GM21447 (cell line): Measurements from ENCODE around the gene GRIK3.
"Not testable (repeated sequence)": the region's sequence is repeated elsewhere in the genome, so short reads cannot be mapped to it uniquely, and the experiment has no call there.

ENCODE experiments used
- ATAC-seq: cut with Tn5 transposase; IDR thresholded peaks from one replicate; pipeline ENCODE4 v1.9.1; 2021; ENCODE audit not compliant: unreplicated experiment

GRIK3 gene

GRCh38 chr1:37034121-37035013 lies at the start of gene GRIK3:
TSS of gene GRIK3 (minus strand) at chr1:37034515. CDS start at chr1:37034108, 407 bp downstream.
- no peak for ATAC-seq

GRCh38 chr1:37084013-37084412 lies 49.7 kb upstream of the GRIK3 start:
- ATAC-seq = no peak

GRCh38 chr1:37083603-37084002 lies 49.3 kb upstream of the GRIK3 start:
- ATAC-seq = no peak

GRCh38 chr1:37080296-37080986 lies 46.1 kb upstream of the GRIK3 start:
- ATAC-seq = not testable (repeated sequence)

DNA sequence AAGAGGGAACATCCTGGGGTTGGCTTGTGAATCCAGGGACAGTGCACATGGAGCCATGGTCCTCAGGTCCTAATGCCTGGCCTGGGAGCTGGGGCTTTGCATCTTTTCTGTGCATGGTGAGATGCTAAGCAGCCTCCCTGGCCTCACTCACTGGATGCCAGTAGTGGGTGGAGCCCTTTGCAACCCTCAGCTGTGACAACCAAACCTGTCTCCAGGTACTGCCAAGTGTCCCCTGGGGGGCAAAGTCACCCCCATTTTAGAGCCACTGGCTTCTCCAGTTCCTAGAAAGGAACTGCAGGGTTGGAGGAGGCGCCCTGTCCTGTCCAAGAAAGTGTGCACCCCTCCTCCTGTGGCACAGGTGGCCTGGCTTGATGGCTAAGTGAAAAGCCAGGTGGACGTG lies 44.6 kb upstream of the GRIK3 start:
- ATAC-seq = no peak

DNA sequence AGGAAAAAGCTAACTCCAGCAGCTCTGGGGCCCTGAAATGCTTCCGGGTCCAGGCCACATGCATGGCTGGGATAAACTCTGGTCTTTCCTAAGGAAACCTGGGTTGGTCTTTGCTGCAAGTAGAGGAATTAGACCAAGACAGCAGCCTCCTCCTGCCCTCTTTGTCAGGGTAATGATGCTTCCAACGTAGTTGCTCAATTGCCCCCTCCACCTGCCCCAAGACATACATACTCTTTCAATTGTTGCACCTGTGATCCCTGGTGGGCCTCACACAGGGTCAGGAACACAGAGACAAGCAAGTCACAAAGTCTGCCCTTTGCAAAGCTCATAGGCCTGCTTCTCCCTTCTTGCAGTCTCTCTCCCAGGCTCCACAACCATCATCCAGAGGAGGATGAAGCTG lies 41.9 kb upstream of the GRIK3 start:
- no peak for ATAC-seq

DNA sequence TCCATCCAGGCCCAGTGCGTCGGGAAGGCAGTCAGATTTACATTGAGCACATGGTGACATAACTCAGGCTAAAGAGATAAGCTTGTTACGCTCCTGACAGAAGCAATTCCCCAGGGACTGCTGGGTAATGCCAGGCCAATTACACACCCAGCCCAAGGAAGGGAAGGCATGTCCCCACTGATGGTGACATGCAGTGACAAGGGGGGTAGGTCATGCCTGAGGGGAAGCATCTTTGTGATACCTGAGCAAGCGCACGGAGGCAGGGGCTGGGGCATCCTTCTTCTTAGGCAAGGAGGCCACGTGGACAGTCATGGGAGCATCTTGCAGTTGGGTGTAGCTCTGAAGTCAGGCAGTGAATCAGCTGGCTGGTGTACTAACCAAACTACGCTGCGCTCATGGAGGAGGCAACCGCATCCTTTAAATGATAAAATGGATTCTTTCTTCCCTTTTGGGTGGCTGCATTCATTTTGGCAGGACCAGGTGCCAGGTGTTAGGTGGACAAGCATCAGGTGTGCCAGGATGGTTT lies 39.6 kb upstream of the GRIK3 start:
- no peak for ATAC-seq

DNA sequence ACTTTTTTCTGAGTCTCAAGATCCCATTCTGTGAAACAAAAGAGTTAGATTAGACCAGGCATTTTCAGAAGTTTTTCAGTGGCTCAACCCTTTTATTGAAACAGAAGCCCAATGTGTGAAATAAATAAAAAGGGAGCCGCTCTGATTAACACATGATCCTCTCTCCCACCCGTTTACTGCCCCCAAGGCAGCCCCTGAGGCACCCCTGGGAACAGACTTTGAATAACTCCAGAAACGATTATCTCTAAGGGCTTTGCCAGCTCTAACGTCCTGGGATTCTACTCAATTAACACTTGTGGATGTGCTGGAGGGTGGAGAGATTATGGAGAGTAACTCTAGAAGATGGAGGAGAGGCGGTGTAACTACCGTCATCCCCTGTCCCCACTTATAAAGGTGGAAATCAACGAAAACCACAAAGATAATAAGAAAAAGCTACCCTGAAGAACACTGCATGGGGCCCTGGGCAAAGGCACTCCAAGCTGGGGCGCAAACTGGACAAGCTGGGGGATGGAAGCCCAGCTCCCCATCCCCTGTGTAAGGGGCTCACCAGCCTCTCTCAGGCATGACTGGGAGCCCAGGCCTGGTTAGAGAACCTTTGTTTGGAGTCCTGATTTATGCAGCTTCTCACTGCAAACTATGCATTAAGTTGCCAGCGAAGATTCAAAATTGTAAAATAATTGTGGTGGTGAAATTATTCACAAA lies 39.0 kb upstream of the GRIK3 start:
- no peak for ATAC-seq

DNA sequence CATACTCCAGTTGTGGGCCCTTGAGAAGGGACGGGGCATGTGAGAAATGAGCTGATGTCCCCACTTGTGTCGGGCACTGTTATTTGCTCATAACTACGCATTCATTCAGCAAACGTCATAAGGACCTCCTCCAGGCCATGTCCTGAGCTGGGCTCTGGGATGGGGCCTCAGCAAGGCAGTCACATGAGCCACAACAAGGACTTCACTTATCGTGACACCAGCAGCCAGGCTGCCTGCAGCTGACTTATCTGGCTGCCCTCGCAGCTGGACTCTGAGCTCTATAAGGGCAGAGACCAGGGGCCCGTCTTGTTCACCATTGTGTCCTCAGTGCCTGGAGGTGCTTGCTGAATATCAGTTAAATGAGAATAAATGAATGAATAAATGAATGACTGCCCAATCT lies 37.5 kb upstream of the GRIK3 start:
- ATAC-seq = no peak

DNA sequence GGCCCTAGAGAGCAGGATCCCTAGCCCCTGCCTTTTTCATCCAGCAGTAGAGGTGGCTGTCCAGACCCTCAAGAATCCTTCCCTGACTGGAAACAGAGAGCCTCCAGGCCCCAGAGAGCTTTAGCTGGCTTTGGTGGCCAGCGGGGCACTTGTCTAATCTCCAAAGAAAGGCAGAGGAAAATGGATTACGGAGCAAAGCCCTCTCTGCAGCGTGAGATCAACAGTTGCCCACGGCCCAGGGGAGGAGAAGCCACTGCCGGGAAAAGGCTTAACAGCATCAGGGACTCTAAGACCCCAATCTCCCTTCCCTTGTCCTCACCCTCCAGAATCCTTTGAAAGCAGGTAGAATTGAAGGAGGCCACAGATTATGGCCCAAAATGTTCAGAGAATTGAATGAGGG lies 35.8 kb upstream of the GRIK3 start:
- ATAC-seq = no peak

DNA sequence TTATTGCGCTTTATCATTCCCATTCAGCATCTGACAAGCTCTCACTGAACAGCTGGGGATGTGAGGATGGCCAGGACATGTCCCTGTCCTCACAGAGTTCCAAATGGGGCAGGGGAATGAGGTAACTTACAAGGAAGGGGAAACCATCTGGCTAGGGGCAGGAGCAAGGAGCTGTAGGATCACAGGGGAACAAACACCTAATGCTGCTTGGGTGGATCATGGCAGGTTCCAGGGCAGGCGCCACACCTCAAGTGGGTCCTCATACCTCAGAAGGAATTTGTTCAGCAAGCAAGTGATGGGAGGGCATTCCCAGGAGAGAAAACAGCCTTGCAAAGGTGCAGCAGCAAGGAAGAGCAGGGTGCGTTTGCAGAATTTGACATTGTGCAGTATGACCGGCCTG lies 35.1 kb upstream of the GRIK3 start:
- no peak for ATAC-seq

- no peak for ATAC-seq
Observed at GRCh38 chr1:37068897-37069296, 34.6 kb upstream of the GRIK3 start.

- no peak for ATAC-seq
Observed at GRCh38 chr1:37068260-37068659, 33.9 kb upstream of the GRIK3 start.

DNA sequence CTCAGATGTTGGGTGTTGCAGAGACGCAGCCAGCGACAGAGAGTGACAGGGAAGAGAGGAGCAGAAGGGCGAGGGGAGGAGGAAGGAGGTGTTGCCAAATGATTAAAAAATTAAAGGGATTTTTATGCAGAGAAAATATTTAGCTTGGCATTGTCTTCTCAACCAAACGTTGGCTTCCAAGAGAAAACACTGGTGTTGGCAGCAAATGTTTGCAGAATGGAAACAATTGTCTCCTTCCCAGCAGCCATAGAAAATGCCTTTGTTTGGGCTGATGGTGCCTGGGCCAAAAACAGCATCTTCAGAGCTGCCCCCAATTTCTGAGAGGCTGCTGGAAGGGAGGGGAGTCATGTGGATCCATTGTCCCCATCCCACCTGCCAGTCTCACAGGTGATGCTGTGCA lies 29.7 kb upstream of the GRIK3 start:
- no peak for ATAC-seq

GRCh38 chr1:37059346-37059745 lies 25.0 kb upstream of the GRIK3 start:
- no peak for ATAC-seq

- ATAC-seq = no peak
Observed at GRCh38 chr1:37058424-37058988, 24.2 kb upstream of the GRIK3 start.

DNA sequence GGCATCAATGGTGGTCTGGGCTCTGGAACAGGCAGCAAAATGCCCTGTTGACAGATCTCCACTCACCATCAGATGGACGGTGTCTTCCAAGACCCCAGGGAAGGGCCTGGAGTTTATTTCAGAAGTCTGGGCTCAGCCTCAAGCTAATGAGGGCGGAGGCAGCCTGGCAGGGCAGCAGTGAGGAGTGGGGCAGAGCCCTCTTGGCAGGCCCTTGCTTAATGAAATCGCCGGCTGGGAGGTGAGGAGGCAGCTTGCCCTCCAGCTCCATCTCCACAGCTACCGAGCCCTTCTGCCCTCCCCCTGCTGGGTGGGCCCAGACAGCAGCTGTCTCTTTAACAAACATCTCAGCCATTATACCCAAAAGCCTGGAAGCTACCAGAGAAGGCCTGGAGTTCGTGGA lies 22.0 kb upstream of the GRIK3 start:
- ATAC-seq = no peak

DNA sequence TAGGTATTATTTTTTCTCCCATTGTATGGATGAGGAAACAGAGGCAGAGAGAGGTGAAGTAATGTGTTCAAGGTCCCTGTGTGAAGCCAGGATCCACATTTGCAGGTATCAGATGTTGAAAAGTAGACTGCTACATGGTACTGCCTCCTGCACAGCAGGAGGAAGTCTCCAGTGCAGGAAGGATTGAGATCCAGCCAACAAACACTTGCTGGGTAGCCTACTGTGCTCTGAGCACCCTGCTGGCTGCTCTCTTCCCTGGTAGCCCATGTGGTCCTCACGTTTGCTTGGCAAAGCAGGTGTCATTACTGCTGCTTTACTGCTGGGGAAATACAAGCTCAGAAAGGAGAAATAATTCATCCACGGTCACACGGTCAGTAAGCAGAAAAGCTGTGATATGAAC lies 21.3 kb upstream of the GRIK3 start:
- ATAC-seq = no peak

- no peak for ATAC-seq
Observed at GRCh38 chr1:37053173-37053572, 18.9 kb upstream of the GRIK3 start.

- ATAC-seq = no peak
Observed at GRCh38 chr1:37052120-37052519, 17.8 kb upstream of the GRIK3 start.

DNA sequence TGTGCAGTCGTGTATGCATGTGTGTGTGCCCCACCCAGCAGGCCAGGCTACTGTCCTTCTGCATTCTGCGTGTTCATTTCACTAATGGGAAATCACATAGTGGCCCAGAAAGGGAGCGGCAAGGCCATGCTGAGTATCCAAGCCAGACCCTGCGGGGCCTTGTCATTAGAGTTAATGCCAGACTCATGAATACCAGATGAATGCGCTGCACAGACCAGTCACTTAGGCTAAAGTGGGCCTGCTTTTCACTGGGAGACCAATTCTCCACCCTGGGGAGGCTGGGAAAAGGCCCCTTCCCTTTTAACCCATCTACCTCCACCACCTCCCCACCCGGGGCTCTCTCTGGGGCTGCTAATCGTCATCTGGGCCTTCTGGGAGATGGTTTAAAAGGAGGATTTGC lies 17.0 kb upstream of the GRIK3 start:
- ATAC-seq = no peak
